Loucy (cell line): Measurements from ENCODE around the gene OSBPL9.

ENCODE experiments used
- H2AFZ ChIP-seq: fragments of 200-600 bp; sonication (generic); 2 replicates; pipeline ENCODE4 v1.6.0; 2016; ENCODE audit warnings: antibody characterized with exemption, mild to moderate bottlenecking, low read length, moderate library complexity
- H3F3A ChIP-seq: fragments of 200-600 bp; 2 replicates; pipeline ENCODE4 v1.6.0; 2016; ENCODE audit warnings: antibody characterized with exemption, low read depth, mild to moderate bottlenecking
- H3K27me3 ChIP-seq: fragments of 200-600 bp; sonication (generic); 2 replicates; pipeline ENCODE4 v1.6.1; 2014; ENCODE audit warnings: low read length, mild to moderate bottlenecking; ENCODE audit not compliant: insufficient read depth, poor library complexity, severe bottlenecking
- H3K36me3 ChIP-seq: fragments of 200-600 bp; sonication (generic); 2 replicates; pipeline ENCODE4 v1.6.1; 2016; ENCODE audit warnings: low read length; ENCODE audit not compliant: insufficient read depth
- H3K4me1 ChIP-seq: fragments of 200-600 bp; sonication (generic); 2 replicates; pipeline ENCODE4 v1.5.1; 2014; ENCODE audit warnings: low read length, mild to moderate bottlenecking; ENCODE audit not compliant: insufficient read depth, poor library complexity, severe bottlenecking
- H3K4me2 ChIP-seq: fragments of 200-600 bp; sonication (generic); 2 replicates; pipeline ENCODE4 v1.6.0; 2014; ENCODE audit warnings: antibody characterized with exemption, low read length, low read depth, mild to moderate bottlenecking; ENCODE audit not compliant: poor library complexity, severe bottlenecking
- H3K4me3 ChIP-seq: fragments of 200-600 bp; sonication (generic); 2 replicates; pipeline ENCODE4 v1.5.1; 2014; ENCODE audit warnings: low read length, mild to moderate bottlenecking, mixed read lengths; ENCODE audit not compliant: poor library complexity, severe bottlenecking
- H3K79me2 ChIP-seq: fragments of 200-600 bp; sonication (generic); 2 replicates; pipeline ENCODE4 v1.6.1; 2014; ENCODE audit warnings: low read length; ENCODE audit not compliant: insufficient read depth
- H3K9ac ChIP-seq: fragments of 200-600 bp; sonication (generic); 2 replicates; pipeline ENCODE4 v1.6.0; 2014; ENCODE audit warnings: mild to moderate bottlenecking, low read depth, low read length, moderate library complexity; ENCODE audit not compliant: poor library complexity, severe bottlenecking
- H3K9me2 ChIP-seq: fragments of 200-600 bp; sonication (generic); replicated peaks from 2 replicates; pipeline ENCODE4 v1.6.1; 2016; ENCODE audit warnings: low read depth, low read length, mixed read lengths
- H3K9me3 ChIP-seq: fragments of 200-600 bp; sonication (generic); 2 replicates; pipeline ENCODE4 v1.6.1; 2014; ENCODE audit warnings: mild to moderate bottlenecking, antibody characterized with exemption, low read length, low read depth; ENCODE audit not compliant: insufficient read depth
- H4K20me1 ChIP-seq: fragments of 200-600 bp; sonication (generic); 2 replicates; pipeline ENCODE4 v1.6.0; 2014; ENCODE audit warnings: antibody characterized with exemption, low read length, mild to moderate bottlenecking; ENCODE audit not compliant: insufficient read depth, poor library complexity, severe bottlenecking
- EZH2phosphoT487 ChIP-seq: fragments of 200-600 bp; IDR thresholded peaks from 2 replicates; pipeline ENCODE4 v1.6.1; 2018; ENCODE audit warnings: antibody characterized with exemption, mild to moderate bottlenecking, moderate library complexity, borderline replicate concordance
- TF ChIP-seq, protein P1 (sequence below): fragments of 200-600 bp; sonication (generic); conservative IDR thresholded peaks from 2 replicates; pipeline ENCODE4 v1.5.1; 2014; ENCODE audit warnings: mild to moderate bottlenecking, antibody characterized with exemption, low read length

OSBPL9 gene

DNA sequence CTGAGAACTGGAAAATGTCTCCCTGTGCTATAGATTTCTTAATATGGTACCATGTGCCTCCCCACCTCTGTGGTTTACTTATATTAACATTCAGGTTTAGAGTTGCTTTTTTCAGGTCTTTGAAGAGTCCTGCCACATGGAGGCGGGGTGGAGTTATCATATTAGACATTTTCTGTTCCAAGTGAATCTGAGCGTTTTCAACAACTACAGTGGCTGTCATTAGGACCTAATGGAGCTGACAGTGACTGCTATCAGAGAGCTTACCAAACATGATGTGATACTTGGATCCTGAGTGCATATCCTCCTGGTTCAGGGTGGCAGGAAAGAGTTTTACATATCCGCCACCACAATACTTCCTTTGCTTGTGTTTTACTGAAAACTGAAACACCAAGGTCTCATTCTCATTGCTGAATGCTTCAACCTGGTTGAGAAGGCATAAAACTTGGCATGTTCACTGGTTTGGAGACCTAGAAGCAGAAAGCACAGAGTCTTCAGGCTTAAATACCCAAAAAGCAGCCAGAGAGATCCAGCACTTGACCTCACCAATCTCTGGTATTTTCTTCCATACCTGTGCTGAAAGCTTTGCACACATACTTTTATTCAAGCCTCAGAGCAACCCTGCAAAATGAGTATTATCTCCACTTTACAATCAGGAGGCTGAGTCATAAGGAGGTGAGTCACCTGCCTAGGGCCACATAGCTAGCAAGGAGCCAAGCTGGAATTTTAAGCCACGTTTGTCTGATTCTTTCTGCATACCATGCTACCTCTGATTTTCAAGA lies 47.4 kb upstream of the OSBPL9 start:
- peak overlapping the region; percentile 71 for H2AFZ ChIP-seq
- peak overlapping the region; percentile 57 for H3K4me3 ChIP-seq

DNA sequence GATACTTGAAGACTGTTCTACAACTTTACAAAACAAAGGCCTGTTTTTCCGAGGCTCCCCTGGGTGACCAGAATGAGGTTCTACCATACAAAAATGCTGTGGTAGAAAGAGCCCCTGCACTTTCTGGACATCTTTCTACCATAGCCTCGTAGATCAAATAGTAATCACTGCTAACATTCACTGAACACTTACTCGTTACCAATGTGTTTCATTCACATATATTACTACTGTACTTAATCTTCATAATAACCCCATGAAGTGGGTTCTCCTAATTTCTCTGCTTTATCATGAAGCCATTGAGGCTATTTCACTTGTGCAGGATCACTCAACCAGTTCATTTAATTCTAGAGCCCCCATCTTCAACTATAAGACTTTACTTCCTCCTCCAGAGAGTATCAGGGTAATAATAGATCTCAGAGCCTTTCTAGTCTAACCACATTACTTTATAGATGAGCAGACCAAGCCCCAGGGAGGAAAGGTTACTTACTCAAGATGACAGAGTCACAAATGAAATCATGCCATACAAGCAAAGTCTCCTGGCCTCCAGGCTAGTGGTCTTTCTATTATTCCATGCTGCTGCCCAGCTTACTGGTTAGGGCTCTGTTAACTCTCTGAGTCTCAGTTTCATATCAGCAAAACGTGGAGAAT lies 46.7 kb upstream of the OSBPL9 start:
- H3K27me3 ChIP-seq = no peaks in the 10 kb centered on the region
- no peaks in the 10 kb centered on the region for H3K9me2 ChIP-seq
- H3K9ac ChIP-seq = peak overlapping the region; percentile 59
- peaks cover 72% of the 10 kb centered on the region for H3K4me1 ChIP-seq
- peak overlapping the region; percentile 77 for H3K4me2 ChIP-seq
- H4K20me1 ChIP-seq = no peaks in the 10 kb centered on the region
- no peaks in the 10 kb centered on the region for H3K36me3 ChIP-seq
- no peak overlapping the region for H2AFZ ChIP-seq
- no peaks in the 10 kb centered on the region for H3K9me3 ChIP-seq
- H3K79me2 ChIP-seq = no peaks in the 10 kb centered on the region
- peak overlapping the region; percentile 57 for H3K4me3 ChIP-seq
- TF ChIP-seq EZH2phosphoT487 = no peak
- TF ChIP-seq, protein P1, sequence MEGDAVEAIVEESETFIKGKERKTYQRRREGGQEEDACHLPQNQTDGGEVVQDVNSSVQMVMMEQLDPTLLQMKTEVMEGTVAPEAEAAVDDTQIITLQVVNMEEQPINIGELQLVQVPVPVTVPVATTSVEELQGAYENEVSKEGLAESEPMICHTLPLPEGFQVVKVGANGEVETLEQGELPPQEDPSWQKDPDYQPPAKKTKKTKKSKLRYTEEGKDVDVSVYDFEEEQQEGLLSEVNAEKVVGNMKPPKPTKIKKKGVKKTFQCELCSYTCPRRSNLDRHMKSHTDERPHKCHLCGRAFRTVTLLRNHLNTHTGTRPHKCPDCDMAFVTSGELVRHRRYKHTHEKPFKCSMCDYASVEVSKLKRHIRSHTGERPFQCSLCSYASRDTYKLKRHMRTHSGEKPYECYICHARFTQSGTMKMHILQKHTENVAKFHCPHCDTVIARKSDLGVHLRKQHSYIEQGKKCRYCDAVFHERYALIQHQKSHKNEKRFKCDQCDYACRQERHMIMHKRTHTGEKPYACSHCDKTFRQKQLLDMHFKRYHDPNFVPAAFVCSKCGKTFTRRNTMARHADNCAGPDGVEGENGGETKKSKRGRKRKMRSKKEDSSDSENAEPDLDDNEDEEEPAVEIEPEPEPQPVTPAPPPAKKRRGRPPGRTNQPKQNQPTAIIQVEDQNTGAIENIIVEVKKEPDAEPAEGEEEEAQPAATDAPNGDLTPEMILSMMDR = no peak
- peaks cover 14% of the 10 kb centered on the region for H3F3A ChIP-seq

More for the DNA sequence above, 47.4 kb upstream of the OSBPL9 start:
- Histone ChIP-seq H3K9ac (peak overlapping the region; percentile 59), H3K9me2 (no peaks in the 10 kb centered on the region), H4K20me1 (no peaks in the 10 kb centered on the region), H3K4me2 (peak overlapping the region; percentile 77), H3K9me3 (no peaks in the 10 kb centered on the region), H3K4me1 (peaks cover 69% of the 10 kb centered on the region), H3K36me3 (no peaks in the 10 kb centered on the region), H3K79me2 (no peaks in the 10 kb centered on the region), H3K27me3 (no peaks in the 10 kb centered on the region), H3F3A (peaks cover 14% of the 10 kb centered on the region)
- no peak for TF ChIP-seq EZH2phosphoT487
- TF ChIP-seq, protein P1 = peak; percentile 55

DNA sequence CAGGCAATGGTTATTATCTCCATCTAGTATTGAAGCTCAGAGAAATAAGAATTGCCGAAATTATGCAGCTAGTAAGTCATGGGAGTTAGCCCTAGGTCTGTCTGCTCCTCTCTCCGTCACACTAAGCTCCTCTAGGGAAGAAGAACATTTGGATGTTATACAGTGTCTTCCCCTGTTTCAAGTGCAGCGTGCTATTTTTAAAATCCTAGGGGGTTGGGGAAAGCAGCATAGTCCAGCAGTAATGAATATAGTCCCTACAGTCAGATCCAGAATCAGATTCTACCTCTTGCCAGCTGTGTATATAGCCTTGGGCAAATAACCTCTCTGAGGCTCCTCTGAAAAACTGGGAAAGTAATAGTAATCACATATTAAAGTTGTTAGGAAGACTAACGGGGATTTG lies 44.5 kb upstream of the OSBPL9 start:
- Histone ChIP-seq H2AFZ (no peak overlapping the region), H3K79me2 (no peaks in the 10 kb centered on the region), H4K20me1 (no peaks in the 10 kb centered on the region), H3K36me3 (no peaks in the 10 kb centered on the region), H3K27me3 (no peaks in the 10 kb centered on the region), H3K4me2 (no peak overlapping the region), H3K9me3 (no peaks in the 10 kb centered on the region), H3K9ac (no peak overlapping the region), H3K9me2 (no peaks in the 10 kb centered on the region), H3K4me3 (no peak overlapping the region), H3F3A (peaks cover 33% of the 10 kb centered on the region), H3K4me1 (peaks cover 80% of the 10 kb centered on the region)
- TF ChIP-seq, protein P1 = no peak
- no peak for TF ChIP-seq EZH2phosphoT487
